MCF 10A (cell line): ENCODE data around the gene ATP6V1B1. TPM values are rescaled to one million over a fixed set of nuclear protein-coding genes. Genes with fewer than 3 reads are reported as not detected.

Source experiments
- BruUV-seq: library from RNA; stranded (reverse); fragments of 400-500 nt; replicated peaks from 2 replicates; lab custom pipeline; 2021; lab: Mats Ljungman, UMichigan
- CTCF ChIA-PET: fragments of 300-600 bp; sonication (Branson Sonifier 250); formaldehyde crosslinking; extraction: SDS; loops from one replicate; lab custom pipeline; 2021; ENCODE audit warnings: antibody characterized with exemption, inconsistent platforms; lab: Yijun Ruan, JAX
- POLR2A ChIA-PET: fragments of 300-600, 350-650 bp; sonication (Branson Sonifier 250); formaldehyde crosslinking; extraction: SDS; loops from one replicate; lab custom pipeline; 2020; ENCODE audit warnings: antibody characterized with exemption, inconsistent platforms; lab: Yijun Ruan, JAX
- DNase-seq: peaks from one replicate; pipeline ENCODE4 v3.0.0-alpha.2; 2018; ENCODE audit not compliant: unreplicated experiment
- H3K27ac Mint-ChIP-seq: one replicate; pipeline ENCODE4 v1.8.0; 2022; ENCODE audit warnings: mild to moderate bottlenecking, low read depth, mixed read lengths; ENCODE audit not compliant: unreplicated experiment
- H3K27me3 Mint-ChIP-seq: one replicate; pipeline ENCODE4 v1.8.0; 2022; ENCODE audit warnings: mixed read lengths; ENCODE audit not compliant: insufficient read depth, unreplicated experiment
- H3K36me3 Mint-ChIP-seq: one replicate; pipeline ENCODE4 v1.8.0; 2022; ENCODE audit warnings: mild to moderate bottlenecking, moderate library complexity, mixed read lengths; ENCODE audit not compliant: insufficient read depth, unreplicated experiment
- H3K4me1 Mint-ChIP-seq: one replicate; pipeline ENCODE4 v1.8.0; 2022; ENCODE audit warnings: mixed read lengths; ENCODE audit not compliant: insufficient read depth, unreplicated experiment
- H3K4me3 Mint-ChIP-seq: one replicate; pipeline ENCODE4 v1.8.0; 2022; ENCODE audit warnings: mild to moderate bottlenecking, moderate library complexity, mixed read lengths; ENCODE audit not compliant: unreplicated experiment
- H3K9me3 Mint-ChIP-seq: one replicate; pipeline ENCODE4 v1.8.0; 2022; ENCODE audit warnings: mixed read lengths; ENCODE audit not compliant: unreplicated experiment
- CTCF ChIP-seq: fragments of 200-600 bp; IDR thresholded peaks from one replicate; pipeline ENCODE4 v1.8.0; 2022; ENCODE audit warnings: antibody characterized with exemption, mild to moderate bottlenecking; ENCODE audit not compliant: unreplicated experiment
- intact Hi-C: fragments of 100-400 bp; cut with micrococcal nuclease; formaldehyde crosslinking; loops from 2 replicates; pipeline ENCODE4 v1.14.1; 2022
- total RNA-seq: library from RNA; stranded (reverse); gene quantifications from 2 replicates; pipeline ENCODE4 v1.2.3, GENCODE V29; 2022

ATP6V1B1 gene
- total RNA-seq, 1 experiment from 2014 or later, result not detected

- ChIA-PET CTCF (interaction anchor here (1.0 kb wide), 1 partner anchor 21 kb away, joined by 4 read pairs; no protein-coding TSS in a partner anchor), POLR2A (interaction anchor here (0.6 kb wide), 1 partner anchor 635 kb away, joined by 3 read pairs; no protein-coding TSS in a partner anchor)
- H3K27me3 Mint-ChIP-seq, result peaks cover 16% of the 10 kb centered on the region
- TF ChIP-seq CTCF, result no peak
- H3K27ac Mint-ChIP-seq, result no peak overlapping the region
- H3K4me1 Mint-ChIP-seq, result no peaks in the 10 kb centered on the region
- intact Hi-C loops, result no loop called here
- H3K9me3 Mint-ChIP-seq, result no peaks in the 10 kb centered on the region
- DNase-seq, result no peak
- BruUV-seq, result no TSS peak
- H3K4me3 Mint-ChIP-seq, result no peak overlapping the region
- no peaks in the 10 kb centered on the region for H3K36me3 Mint-ChIP-seq
Measured at GRCh38 chr2:70927641-70928040, 8.1 kb upstream of the ATP6V1B1 start.

- ChIA-PET CTCF (interaction anchor here (0.6 to 1.7 kb wide), 4 partner anchors 8 to 103 kb away, joined by 3 to 8 read pairs (median 4); no protein-coding TSS in a partner anchor), POLR2A (no interaction called here)
- Mint-ChIP-seq H3K4me3 (no peak overlapping the region), H3K27ac (no peak overlapping the region), H3K9me3 (no peaks in the 10 kb centered on the region), H3K27me3 (peaks cover 16% of the 10 kb centered on the region), H3K4me1 (no peaks in the 10 kb centered on the region), H3K36me3 (no peaks in the 10 kb centered on the region)
- DNase-seq, result no peak
- TF ChIP-seq CTCF, result no peak
- BruUV-seq, result no TSS peak
- intact Hi-C loops, result no loop called here
Measured at GRCh38 chr2:70928366-70928765, 7.3 kb upstream of the ATP6V1B1 start.

GRCh38 chr2:70930371-70931329, 5.0 kb upstream of the ATP6V1B1 start:
- no TSS peak for BruUV-seq
- ChIA-PET CTCF (interaction anchor here (1.8 kb wide), 1 partner anchor 16 kb away, joined by 10 read pairs; no protein-coding TSS in a partner anchor), POLR2A (no interaction called here)
- no peaks in the 10 kb centered on the region for H3K9me3 Mint-ChIP-seq
- peaks cover 17% of the 10 kb centered on the region for H3K27me3 Mint-ChIP-seq
- peaks cover 6% of the 10 kb centered on the region for H3K4me1 Mint-ChIP-seq
- no peaks in the 10 kb centered on the region for H3K36me3 Mint-ChIP-seq
- H3K27ac Mint-ChIP-seq, result no peak overlapping the region
- no peak for DNase-seq
- TF ChIP-seq CTCF, result no peak
- H3K4me3 Mint-ChIP-seq, result no peak overlapping the region
- intact Hi-C loops, result no loop called here

- Mint-ChIP-seq H3K9me3 (no peaks in the 10 kb centered on the region), H3K27me3 (peaks cover 16% of the 10 kb centered on the region), H3K27ac (no peak overlapping the region), H3K4me1 (peaks cover 6% of the 10 kb centered on the region), H3K4me3 (no peak overlapping the region), H3K36me3 (peaks cover 5% of the 10 kb centered on the region)
- ChIA-PET CTCF (interaction anchor here (0.6 to 1.8 kb wide), 3 partner anchors 15 to 56 kb away, joined by 3 to 10 read pairs (median 3); no protein-coding TSS in a partner anchor), POLR2A (no interaction called here)
- TF ChIP-seq CTCF, result no peak
- BruUV-seq, result no TSS peak
- intact Hi-C loops, result no loop called here
- DNase-seq, result no peak
Measured at GRCh38 chr2:70931376-70932000, 4.2 kb upstream of the ATP6V1B1 start.
